Upper lobe of right lung (tissue), 1 donor: ENCODE data around the gene TOR4A. TPM values are rescaled to one million over a fixed set of nuclear protein-coding genes. Genes with fewer than 3 reads are reported as not detected.

Experiments used
- ATAC-seq: fragments of 200-7000 bp; cut with Tn5 transposase; one replicate; pipeline ENCODE4 v1.9.1; 2020; ENCODE audit warnings: mild to moderate bottlenecking, moderate library complexity
- DNase-seq: peaks from one replicate; pipeline ENCODE4 v3.0.0-alpha.2; 2020
- H3K27ac ChIP-seq: fragments of 200-600 bp; one replicate; pipeline ENCODE4 v1.8.0; 2022
- H3K27me3 ChIP-seq: fragments of 200-600 bp; one replicate; pipeline ENCODE4 v1.8.0; 2022; ENCODE audit warnings: mild to moderate bottlenecking
- H3K36me3 ChIP-seq: fragments of 200-600 bp; one replicate; pipeline ENCODE4 v1.8.0; 2022
- H3K4me1 ChIP-seq: fragments of 200-600 bp; one replicate; pipeline ENCODE4 v1.8.0; 2022
- H3K4me3 ChIP-seq: fragments of 200-600 bp; one replicate; pipeline ENCODE4 v1.8.0; 2022; ENCODE audit warnings: mild to moderate bottlenecking
- H3K9me3 ChIP-seq: fragments of 200-600 bp; one replicate; pipeline ENCODE4 v1.8.0; 2022
- intact Hi-C: fragments of 100-400 bp; cut with DNase I; formaldehyde crosslinking; loops from one replicate; pipeline ENCODE4 v1.11.0; 2022
- total RNA-seq: library from RNA; stranded (reverse); fragmentation: NEBNext Ultra II Directional; extraction: Animal tissue kit (Norgen Biotek cat#: 25700); gene quantifications from one replicate; pipeline ENCODE4 v1.2.1, GENCODE V29; 2021
- TF ChIP-seq, protein P1 (sequence below): fragments of 200-600 bp; IDR thresholded peaks from one replicate; pipeline ENCODE4 v1.8.0; 2022; ENCODE audit warnings: antibody characterized with exemption
- donor health status: DM: no; HTN: yes; CAD: no; lungs with severe emphysema.

The TOR4A gene
- total RNA-seq, 1 donor from 2014 or later, result 27.4 TPM

DNA sequence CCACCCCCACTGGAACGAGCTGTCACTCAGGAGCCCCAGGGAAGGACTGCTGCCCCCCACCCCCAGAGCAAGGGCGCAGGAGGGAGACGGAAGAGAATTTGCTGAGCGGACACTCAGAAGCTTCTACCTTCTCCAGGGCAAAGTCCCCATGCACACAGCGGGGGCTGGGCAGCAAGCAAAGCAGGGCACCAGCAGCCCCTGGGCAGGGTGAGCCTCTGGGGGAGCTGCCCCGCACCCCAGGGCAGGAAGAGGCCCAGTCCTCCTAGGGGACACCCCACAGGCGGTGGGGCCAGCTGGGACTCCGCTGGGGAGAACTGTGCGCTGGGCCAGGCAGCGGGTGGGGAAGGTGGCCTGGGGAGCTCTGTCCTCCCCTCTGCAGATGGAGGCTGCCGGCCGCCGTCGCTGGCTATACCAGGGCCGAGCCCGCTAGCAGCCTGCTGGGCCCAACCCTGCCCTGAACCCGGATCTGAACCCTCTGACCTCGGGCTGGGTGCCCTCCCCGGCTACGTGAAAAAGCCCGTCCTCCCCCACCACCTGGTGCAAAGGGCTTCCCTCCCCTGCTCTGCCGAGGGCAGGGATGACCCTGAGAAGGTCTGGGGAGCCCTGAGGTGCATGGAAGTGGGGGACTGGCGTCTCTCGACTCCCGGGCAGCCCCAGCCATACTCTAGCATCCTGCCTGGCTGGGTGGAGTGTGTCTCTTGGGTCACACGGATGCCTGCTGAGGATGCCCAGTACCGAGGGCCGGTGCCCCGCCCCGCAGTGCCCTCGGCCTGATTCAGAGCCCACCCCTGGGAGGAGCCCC, 47.4 kb upstream of the TOR4A start:
- ATAC-seq (no peak), DNase-seq (no peak)
- peaks cover 55% of the 10 kb centered on the region for H3K27me3 ChIP-seq
- intact Hi-C loops, result loop anchor here (5.0 kb wide), 1 partner anchor 113 kb away; no protein-coding TSS in a partner anchor
- H3K27ac ChIP-seq, result no peak overlapping the region
- H3K9me3 ChIP-seq, result no peaks in the 10 kb centered on the region
- TF ChIP-seq, protein P1, sequence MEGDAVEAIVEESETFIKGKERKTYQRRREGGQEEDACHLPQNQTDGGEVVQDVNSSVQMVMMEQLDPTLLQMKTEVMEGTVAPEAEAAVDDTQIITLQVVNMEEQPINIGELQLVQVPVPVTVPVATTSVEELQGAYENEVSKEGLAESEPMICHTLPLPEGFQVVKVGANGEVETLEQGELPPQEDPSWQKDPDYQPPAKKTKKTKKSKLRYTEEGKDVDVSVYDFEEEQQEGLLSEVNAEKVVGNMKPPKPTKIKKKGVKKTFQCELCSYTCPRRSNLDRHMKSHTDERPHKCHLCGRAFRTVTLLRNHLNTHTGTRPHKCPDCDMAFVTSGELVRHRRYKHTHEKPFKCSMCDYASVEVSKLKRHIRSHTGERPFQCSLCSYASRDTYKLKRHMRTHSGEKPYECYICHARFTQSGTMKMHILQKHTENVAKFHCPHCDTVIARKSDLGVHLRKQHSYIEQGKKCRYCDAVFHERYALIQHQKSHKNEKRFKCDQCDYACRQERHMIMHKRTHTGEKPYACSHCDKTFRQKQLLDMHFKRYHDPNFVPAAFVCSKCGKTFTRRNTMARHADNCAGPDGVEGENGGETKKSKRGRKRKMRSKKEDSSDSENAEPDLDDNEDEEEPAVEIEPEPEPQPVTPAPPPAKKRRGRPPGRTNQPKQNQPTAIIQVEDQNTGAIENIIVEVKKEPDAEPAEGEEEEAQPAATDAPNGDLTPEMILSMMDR, result no peak
- no peaks in the 10 kb centered on the region for H3K4me1 ChIP-seq
- no peaks in the 10 kb centered on the region for H3K36me3 ChIP-seq
- no peak overlapping the region for H3K4me3 ChIP-seq

DNA sequence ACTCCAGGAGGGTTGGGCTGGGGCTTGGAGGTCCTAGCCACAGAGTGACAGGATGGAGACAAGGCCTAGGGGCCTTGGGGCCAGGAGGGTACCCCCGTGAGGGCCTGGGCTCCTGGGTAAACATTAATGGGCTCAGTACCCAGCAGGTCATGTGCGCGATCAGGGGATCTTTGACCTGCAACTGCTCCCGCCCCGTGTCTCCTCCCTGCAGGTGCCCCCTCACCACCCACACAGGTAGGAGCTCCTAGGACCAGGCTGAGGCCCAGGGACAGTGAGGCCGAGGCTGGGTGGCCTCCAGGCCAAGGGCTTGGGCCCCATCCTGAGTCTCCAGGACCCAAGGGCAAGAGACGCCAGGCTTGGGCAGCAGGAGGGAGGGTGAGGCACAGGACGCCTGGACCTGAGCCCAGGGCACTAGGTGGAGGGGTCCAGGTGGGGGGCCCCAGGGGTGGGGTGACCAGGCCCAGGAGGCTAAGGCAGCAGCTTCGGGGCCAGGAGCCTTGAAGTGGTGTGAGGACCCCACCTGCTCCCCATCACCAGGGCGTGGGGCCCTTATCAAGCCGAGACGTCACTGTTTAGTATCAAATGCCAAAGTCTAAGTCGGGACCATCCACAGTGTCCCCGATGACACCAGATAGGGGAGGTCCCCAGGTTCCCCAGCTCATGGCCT, 46.7 kb upstream of the TOR4A start, which contains the start of gene SLC34A3:
TSS of gene SLC34A3 (plus strand) at position 197 of the 667 bp plus-strand sequence. CDS start 802 bp downstream, outside the sequence.
- H3K27me3 ChIP-seq, result peaks cover 57% of the 10 kb centered on the region
- H3K36me3 ChIP-seq, result no peaks in the 10 kb centered on the region
- ATAC-seq, result no peak
- no peaks in the 10 kb centered on the region for H3K9me3 ChIP-seq
- intact Hi-C loops, result no loop called here
- H3K27ac ChIP-seq, result no peak within 1 kb of the TSS
- H3K4me1 ChIP-seq, result no peaks in the 10 kb centered on the region
- no peak within 1 kb of the TSS for H3K4me3 ChIP-seq
- TF ChIP-seq, protein P1, result no peak
- no peak for DNase-seq

DNA sequence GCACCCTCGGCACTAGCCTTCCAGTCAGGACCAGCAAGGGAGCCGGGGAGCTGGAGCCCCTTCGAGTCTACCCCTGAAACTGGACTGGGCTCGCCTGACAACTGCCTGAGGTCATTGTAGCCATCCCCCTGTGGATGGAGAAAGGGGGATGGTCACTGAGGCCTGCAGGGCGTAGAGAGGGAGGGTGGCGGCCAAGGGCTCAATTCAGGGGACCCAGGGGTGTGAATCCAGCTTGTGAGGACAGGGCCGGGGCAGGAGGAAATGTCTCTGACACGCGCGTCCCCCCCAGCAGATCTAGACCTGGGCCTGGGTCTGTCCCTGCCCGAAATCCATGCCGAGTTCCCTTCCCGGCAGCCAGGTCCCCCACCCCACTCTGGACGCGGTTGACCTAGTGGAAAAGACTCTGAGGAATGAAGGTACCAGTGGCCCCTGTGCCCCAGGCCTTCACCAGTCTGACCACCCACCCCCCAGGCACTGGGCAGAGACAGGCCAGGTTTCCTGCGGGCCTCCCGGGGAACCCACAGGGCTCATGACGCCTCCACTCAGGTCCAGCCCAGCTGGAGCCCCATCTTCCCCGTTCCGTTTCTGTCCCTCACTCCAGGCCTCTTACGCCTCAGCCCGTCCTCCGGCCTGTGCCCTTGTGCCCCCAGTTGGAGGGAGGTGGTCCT, 46.0 kb upstream of the TOR4A start:
- TF ChIP-seq, protein P1, result no peak
- Histone ChIP-seq H3K36me3 (no peaks in the 10 kb centered on the region), H3K27me3 (peaks cover 59% of the 10 kb centered on the region), H3K4me1 (peaks cover 5% of the 10 kb centered on the region), H3K4me3 (no peak overlapping the region), H3K27ac (no peak overlapping the region), H3K9me3 (no peaks in the 10 kb centered on the region)
- ATAC-seq (no peak), DNase-seq (no peak)
- intact Hi-C loops, result no loop called here

DNA sequence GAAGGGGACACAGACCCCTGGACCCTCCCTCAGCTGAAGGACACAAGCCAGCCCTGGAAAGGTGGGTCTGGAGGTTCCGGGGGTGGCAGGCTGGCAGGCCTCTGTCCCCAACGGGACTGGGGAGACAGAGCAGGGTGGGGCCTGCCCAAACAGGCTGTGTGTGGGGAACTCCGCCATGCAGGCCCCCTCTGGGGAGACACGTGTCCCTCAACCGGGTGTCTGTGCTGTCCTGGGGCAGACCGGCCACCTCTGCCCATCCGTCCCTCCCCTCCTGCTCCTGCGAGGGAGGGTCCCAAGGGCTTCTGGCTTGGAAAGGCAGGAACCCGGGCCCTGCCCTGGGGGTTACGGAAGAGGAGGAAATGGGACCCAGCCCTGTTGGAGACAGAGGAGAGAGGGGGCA, 45.4 kb upstream of the TOR4A start:
- no peak overlapping the region for H3K4me3 ChIP-seq
- peaks cover 9% of the 10 kb centered on the region for H3K4me1 ChIP-seq
- intact Hi-C loops, result no loop called here
- H3K36me3 ChIP-seq, result no peaks in the 10 kb centered on the region
- peaks cover 59% of the 10 kb centered on the region for H3K27me3 ChIP-seq
- TF ChIP-seq, protein P1, result no peak
- no peaks in the 10 kb centered on the region for H3K9me3 ChIP-seq
- ATAC-seq (no peak), DNase-seq (no peak)
- H3K27ac ChIP-seq, result no peak overlapping the region

DNA sequence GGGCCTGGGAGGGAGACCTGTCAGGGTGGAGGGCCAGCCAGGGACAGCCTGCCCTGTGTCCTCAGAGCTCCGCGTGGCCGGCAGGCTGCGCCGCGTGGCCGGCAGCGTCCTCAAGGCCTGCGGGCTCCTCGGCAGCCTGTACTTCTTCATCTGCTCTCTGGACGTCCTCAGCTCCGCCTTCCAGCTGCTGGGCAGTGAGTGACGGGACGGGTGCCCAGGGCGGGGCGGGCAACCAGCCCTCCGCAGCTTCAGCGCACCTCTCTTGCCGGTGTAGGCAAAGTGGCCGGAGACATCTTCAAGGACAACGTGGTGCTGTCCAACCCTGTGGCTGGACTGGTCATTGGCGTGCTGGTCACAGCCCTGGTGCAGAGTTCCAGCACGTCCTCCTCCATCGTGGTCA, 45.0 kb upstream of the TOR4A start:
- H3K27me3 ChIP-seq, result peaks cover 59% of the 10 kb centered on the region
- H3K27ac ChIP-seq, result no peak overlapping the region
- H3K36me3 ChIP-seq, result no peaks in the 10 kb centered on the region
- no peak overlapping the region for H3K4me3 ChIP-seq
- DNase-seq (no peak), ATAC-seq (no peak)
- TF ChIP-seq, protein P1, result no peak
- peaks cover 9% of the 10 kb centered on the region for H3K4me1 ChIP-seq
- H3K9me3 ChIP-seq, result no peaks in the 10 kb centered on the region
- intact Hi-C loops, result no loop called here
